Memory B cell (primary cell): ENCODE data around the gene SCRN1.

Experiments
- ATAC-seq: fragments of 150-1000 bp; cut with Tn5 transposase; 2 replicates; pipeline ENCODE4 v1.10.0; 2021; ENCODE audit warnings: low read depth, mild to moderate bottlenecking, moderate library complexity
- DNase-seq, 2 donors: peaks; one replicate each; pipeline ENCODE4 v3.0.0; 2022; ENCODE audit warnings: low spot score in 2 of 2
- H3K27ac Mint-ChIP-seq: one replicate; pipeline ENCODE4 v1.8.0; 2022; ENCODE audit warnings: mild to moderate bottlenecking, moderate library complexity, mixed read lengths
- H3K27me3 Mint-ChIP-seq: one replicate; pipeline ENCODE4 v1.8.0; 2022; ENCODE audit warnings: mixed read lengths
- H3K36me3 Mint-ChIP-seq: one replicate; pipeline ENCODE4 v1.8.0; 2022; ENCODE audit warnings: mild to moderate bottlenecking, mixed read lengths
- H3K4me1 Mint-ChIP-seq: one replicate; pipeline ENCODE4 v1.8.0; 2022; ENCODE audit warnings: mixed read lengths
- H3K4me3 Mint-ChIP-seq: one replicate; pipeline ENCODE4 v1.8.0; 2022; ENCODE audit warnings: mild to moderate bottlenecking, moderate library complexity, mixed read lengths
- H3K9me3 Mint-ChIP-seq: one replicate; pipeline ENCODE4 v1.8.0; 2022; ENCODE audit warnings: mixed read lengths

The SCRN1 gene

DNA sequence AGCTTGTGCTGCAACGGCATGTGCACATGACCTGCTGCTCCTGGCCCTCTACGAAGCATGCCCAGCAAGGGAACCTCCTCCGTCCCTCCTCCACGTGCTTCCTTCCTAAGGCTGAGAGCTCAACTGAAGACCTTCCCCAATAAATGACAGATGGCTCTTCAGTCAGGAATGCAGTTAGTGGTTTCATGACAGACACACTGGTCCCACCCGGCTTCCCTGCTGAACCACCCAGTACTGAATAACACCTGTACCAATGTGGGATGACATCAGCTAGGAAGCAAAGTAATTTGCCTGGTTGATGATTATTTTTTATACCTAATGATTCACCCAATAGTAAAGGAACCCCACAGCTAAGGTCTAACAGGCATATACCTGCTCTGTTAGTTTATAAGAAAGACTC is 69.1 kb downstream of the SCRN1 start:
- Mint-ChIP-seq H3K4me1 (peaks cover 2% of the 10 kb centered on the region), H3K27ac (no peak overlapping the region)

DNA sequence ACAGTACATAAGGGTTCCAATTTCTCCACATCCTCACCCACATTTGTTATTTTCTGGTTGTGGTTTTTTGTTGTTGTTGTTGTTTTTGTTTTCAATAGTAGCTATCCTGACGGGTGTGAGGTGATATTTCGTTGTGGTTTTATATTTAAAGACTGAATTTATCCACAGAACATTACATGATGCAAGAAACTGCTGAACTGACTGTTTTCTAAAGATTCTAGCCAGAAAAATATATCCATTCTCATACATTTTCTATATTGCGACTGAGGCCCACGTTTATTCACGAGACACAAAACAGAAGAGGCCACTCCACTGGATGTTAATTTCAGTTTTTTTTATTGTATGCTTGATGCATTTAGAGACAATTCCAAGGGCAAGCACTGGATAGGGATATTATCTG is 69.8 kb downstream of the SCRN1 start:
- Mint-ChIP-seq H3K27ac (no peak overlapping the region), H3K9me3 (no peaks in the 10 kb centered on the region), H3K36me3 (peaks cover 40% of the 10 kb centered on the region), H3K4me3 (no peak overlapping the region), H3K27me3 (no peaks in the 10 kb centered on the region), H3K4me1 (peaks cover 2% of the 10 kb centered on the region)
- DNase-seq, result no peak
- ATAC-seq, result no peak

More for the DNA sequence above, 69.1 kb downstream of the SCRN1 start:
- no peak for ATAC-seq
- no peak for DNase-seq
- Mint-ChIP-seq H3K36me3 (peaks cover 45% of the 10 kb centered on the region), H3K27me3 (no peaks in the 10 kb centered on the region), H3K9me3 (no peaks in the 10 kb centered on the region), H3K4me3 (no peak overlapping the region)

DNA sequence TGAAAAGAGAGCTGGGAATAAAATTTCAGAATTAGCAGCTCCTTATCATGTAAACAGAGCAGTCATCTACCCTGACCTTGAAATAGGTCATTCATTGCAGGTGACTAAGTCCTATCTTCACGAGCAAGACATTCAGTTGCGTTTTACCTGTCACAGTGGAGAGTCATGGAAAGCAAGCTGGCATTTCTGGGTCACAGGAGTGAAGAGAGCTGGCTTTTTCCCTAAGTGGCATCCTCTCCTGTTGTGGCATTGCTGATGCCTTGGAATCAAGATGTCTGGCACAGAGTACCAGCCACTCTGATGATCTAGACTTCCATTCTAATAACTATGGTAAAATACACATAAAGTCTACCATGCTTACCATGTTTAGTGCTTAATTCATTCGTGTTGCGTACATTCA is 70.8 kb downstream of the SCRN1 start:
- H3K27me3 Mint-ChIP-seq, result no peaks in the 10 kb centered on the region

DNA sequence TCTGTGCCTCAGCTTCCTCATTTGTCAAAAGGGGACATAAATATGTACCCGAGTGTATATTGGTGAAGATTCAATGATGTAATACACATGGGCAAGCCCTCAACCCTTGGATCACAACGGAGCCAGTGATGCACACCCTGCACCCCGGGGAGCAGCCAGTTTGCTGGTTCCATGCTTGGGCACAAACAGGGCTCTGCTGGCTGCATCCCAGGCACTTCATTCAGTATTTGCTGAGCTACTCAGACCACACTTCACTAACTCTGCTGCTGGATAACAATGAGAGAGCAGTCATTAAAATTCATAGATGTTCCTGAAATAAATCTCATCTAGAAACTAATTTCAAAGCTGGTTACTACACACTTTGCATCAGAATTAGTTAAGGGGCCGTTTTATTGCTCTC is 72.0 kb downstream of the SCRN1 start:
- Mint-ChIP-seq H3K4me3 (no peak overlapping the region), H3K4me1 (peaks cover 2% of the 10 kb centered on the region), H3K27ac (no peak overlapping the region), H3K9me3 (no peaks in the 10 kb centered on the region), H3K36me3 (peaks cover 24% of the 10 kb centered on the region), H3K27me3 (no peaks in the 10 kb centered on the region)
- no peak for ATAC-seq
- DNase-seq, result no peak

More for the DNA sequence above, 70.8 kb downstream of the SCRN1 start:
- ATAC-seq (no peak), DNase-seq (no peak)
- Mint-ChIP-seq H3K4me1 (peaks cover 2% of the 10 kb centered on the region), H3K4me3 (no peak overlapping the region), H3K36me3 (peaks cover 32% of the 10 kb centered on the region), H3K27ac (no peak overlapping the region), H3K9me3 (no peaks in the 10 kb centered on the region)

DNA sequence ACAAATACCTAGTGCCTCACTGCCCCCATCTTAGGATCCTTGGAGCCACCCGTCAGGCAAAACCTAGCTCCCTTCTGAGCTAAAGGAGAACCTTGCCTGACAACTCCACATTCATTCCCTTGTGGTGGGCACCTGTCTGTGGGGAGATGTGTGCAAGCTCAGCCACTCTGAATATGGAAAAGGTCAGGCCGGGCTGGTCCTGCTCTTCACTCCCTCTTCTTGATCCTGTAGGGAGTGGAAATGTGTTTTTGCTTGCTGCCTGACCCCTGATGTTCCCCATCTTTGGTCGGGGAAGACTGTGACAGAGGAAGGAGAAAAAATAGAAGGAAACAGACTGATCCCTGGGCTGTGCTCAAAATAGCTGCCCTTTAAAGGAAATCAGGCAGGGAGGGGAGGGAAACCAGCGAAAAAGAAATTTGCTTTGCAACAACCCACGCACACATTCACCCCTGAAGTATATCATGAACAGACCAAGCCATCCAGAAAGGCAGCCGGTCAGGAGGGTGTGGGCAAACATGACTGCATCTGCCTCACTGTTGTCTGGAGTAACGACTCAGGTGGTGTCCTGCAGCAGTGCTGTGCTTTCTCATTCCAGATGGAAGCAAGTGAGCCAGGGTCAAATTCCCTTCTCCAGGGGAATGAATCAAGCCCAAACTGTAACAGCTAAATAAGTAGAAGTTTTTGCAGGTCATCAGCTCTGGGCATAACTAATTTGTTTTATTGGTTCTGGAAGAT is 74.0 kb downstream of the SCRN1 start:
- DNase-seq (no peak), ATAC-seq (no peak)
- peaks cover 17% of the 10 kb centered on the region for H3K36me3 Mint-ChIP-seq
- no peaks in the 10 kb centered on the region for H3K27me3 Mint-ChIP-seq
- H3K4me1 Mint-ChIP-seq, result no peaks in the 10 kb centered on the region
- H3K27ac Mint-ChIP-seq, result no peak overlapping the region
- no peaks in the 10 kb centered on the region for H3K9me3 Mint-ChIP-seq
- H3K4me3 Mint-ChIP-seq, result no peak overlapping the region

DNA sequence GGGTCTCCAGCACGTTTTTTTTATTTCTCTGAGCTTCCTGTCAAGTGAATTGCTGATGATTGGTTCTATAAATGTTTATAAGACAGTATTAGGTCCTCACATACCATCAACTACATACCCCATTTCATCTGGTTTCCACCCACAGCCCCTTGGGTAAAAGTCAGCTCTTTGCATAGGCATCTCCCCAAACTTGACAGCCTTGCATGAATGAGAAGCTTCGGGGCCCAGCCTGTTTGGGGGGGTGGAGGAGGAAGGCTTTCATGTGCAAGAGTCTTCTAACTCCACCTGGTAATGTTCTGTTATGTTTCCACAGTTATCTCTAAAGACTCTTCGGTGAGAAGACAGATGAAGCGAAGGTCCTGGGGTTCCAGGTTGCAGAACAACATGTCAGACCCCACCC is 75.4 kb downstream of the SCRN1 start:
- Mint-ChIP-seq H3K27me3 (no peaks in the 10 kb centered on the region), H3K4me1 (no peaks in the 10 kb centered on the region), H3K9me3 (no peaks in the 10 kb centered on the region), H3K27ac (no peak overlapping the region), H3K4me3 (no peak overlapping the region), H3K36me3 (peaks cover 6% of the 10 kb centered on the region)
- ATAC-seq, result no peak
- DNase-seq, result no peak

DNA sequence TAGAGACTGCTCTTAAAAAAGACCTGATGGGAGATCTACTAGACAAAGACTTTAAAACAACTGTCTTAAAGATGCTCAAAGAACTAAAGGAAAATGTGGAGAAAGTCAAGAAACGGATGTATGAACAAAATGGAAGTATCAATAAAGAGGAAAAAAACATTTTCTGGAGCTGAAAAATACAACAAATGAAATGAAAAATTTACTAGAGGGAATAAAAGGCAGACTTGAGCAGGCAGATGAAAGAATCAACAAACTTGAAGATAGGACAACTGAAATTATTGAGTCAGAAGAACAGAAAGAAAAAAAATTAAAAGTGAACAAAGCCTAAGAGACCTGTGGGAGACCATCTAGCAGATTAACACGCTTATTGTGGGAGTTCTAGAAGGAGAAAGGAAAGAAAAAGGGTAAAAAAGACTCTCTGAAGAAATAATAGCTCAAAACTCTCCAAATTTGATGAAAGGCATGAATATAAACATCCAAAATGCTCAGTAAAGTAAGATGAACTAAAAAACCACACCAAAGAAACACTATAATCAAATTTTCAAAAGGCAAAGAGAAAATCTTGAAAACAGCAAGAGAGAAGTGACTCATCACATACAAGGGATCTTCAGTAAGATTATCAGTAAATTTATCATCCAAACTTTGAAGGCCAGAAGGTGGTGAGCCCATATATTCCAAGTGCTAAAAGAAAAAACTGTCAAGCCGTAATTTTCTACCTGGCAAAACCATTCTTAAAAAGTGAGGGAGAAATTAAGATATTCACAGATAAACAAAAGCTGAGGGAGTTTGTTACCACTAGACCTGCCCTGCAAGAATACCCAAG is 83.2 kb downstream of the SCRN1 start:
- Mint-ChIP-seq H3K9me3 (peaks cover 21% of the 10 kb centered on the region), H3K4me1 (no peaks in the 10 kb centered on the region), H3K27me3 (no peaks in the 10 kb centered on the region), H3K27ac (no peak overlapping the region), H3K4me3 (no peak overlapping the region), H3K36me3 (peaks cover 26% of the 10 kb centered on the region)
- DNase-seq, result no peak
- ATAC-seq, result no peak

DNA sequence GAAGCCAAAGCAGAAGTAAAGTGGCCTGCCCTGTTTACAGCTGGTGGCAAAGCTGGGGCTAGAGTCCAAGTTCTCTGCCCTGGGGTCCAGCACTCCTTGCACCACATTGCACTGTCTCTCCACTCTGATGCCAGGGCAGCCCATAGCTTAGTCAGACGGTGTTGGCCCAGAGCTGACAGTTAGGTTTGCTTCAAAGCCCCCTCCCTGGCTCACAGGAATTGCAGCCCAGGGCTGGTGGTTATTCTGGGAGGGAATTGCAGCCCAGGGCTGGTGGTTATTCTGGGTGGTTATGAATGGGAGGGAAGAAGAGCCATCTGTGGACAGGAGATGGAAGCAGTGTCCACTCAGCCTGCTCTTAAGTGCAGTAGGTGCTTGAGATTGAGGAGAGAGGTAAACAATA is 88.9 kb downstream of the SCRN1 start:
- H3K9me3 Mint-ChIP-seq, result peaks cover 14% of the 10 kb centered on the region
- H3K27me3 Mint-ChIP-seq, result peaks cover 11% of the 10 kb centered on the region
- no peak for ATAC-seq

DNA sequence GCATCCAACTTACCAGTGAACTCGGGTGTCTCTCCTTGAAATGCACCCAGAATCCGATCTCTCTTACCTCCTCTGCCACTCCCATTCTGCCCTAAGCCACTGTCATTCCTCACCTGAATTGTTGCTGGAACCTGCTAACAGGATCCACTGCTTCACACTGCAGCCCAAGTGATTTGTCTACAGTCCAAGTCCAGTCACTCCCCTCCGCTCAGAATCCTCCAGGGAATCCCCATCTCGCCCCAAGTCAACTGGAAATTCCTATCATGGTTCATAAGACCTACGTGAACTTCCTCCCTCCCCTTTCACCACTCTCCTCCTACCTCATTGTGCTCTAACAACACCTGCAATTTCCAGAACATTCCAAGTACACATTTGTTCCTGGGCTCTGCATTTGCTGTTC is 91.3 kb downstream of the SCRN1 start:
- H3K27me3 Mint-ChIP-seq, result peaks cover 11% of the 10 kb centered on the region
- DNase-seq (no peak), ATAC-seq (no peak)
- H3K27ac Mint-ChIP-seq, result no peak overlapping the region
- H3K9me3 Mint-ChIP-seq, result peaks cover 9% of the 10 kb centered on the region
- H3K36me3 Mint-ChIP-seq, result peaks cover 4% of the 10 kb centered on the region
- H3K4me1 Mint-ChIP-seq, result peaks cover 2% of the 10 kb centered on the region
- no peak overlapping the region for H3K4me3 Mint-ChIP-seq

More for the DNA sequence above, 88.9 kb downstream of the SCRN1 start:
- DNase-seq, result no peak
- Mint-ChIP-seq H3K36me3 (peaks cover 13% of the 10 kb centered on the region), H3K4me3 (no peak overlapping the region), H3K4me1 (peaks cover 2% of the 10 kb centered on the region), H3K27ac (no peak overlapping the region)

DNA sequence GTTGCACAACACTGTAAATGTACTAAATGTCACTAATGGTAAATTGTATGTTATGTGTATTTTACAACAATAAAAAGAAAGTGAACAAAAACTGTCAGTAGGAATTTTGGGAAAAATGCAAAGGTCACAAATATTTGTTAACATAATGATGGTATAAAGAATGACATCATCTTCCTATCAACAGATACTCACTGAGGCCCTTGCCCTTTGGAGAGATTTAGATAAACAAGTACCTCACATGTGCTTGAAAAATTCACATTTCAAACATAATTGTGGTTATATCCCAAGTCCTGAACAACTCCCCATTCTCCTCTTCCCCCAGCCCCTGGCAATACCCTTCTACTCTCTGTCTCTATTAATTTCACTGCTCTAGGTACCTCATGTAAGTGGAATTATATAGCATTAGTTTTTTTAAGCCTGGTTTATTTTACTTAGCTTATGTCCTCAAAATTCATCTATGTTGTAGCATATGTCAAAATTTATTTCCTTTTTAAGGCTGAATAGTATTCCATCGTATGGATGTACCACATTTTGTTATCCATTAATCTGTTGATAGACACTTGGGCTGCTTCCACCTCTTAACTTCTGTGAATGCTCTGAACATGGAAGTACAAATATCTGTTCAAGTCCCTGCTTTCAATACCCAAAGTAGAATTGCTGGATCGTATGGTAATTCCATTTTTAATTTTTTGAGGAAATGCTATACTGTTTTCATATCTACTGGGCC is 92.8 kb downstream of the SCRN1 start:
- no peak for DNase-seq
- Mint-ChIP-seq H3K4me1 (peaks cover 2% of the 10 kb centered on the region), H3K4me3 (no peak overlapping the region), H3K9me3 (peaks cover 9% of the 10 kb centered on the region), H3K27me3 (peaks cover 11% of the 10 kb centered on the region), H3K27ac (no peak overlapping the region), H3K36me3 (peaks cover 3% of the 10 kb centered on the region)
- ATAC-seq, result no peak

DNA sequence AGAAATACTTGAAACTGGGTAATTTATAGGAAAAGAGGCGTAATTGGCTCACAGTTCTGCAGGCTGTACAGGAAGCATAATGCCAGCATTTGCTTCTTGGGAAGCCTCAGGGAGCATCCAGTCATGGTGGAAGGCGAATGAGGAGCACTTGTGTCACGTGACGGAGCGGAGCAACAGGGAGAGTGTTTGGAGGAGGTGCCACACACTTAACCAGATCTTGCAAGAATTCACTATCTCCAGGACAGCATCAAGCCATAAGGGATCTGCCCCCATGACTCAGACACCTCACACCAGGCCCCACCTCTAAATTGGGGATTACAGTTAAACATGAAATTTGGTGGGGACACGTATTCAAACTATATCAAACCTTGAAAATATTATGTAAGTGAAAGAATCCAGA is 94.0 kb downstream of the SCRN1 start:
- ATAC-seq (no peak), DNase-seq (no peak)
- Mint-ChIP-seq H3K9me3 (peaks cover 9% of the 10 kb centered on the region), H3K27me3 (peaks cover 14% of the 10 kb centered on the region), H3K4me1 (peaks cover 2% of the 10 kb centered on the region), H3K36me3 (peaks cover 3% of the 10 kb centered on the region), H3K4me3 (no peak overlapping the region), H3K27ac (no peak overlapping the region)

DNA sequence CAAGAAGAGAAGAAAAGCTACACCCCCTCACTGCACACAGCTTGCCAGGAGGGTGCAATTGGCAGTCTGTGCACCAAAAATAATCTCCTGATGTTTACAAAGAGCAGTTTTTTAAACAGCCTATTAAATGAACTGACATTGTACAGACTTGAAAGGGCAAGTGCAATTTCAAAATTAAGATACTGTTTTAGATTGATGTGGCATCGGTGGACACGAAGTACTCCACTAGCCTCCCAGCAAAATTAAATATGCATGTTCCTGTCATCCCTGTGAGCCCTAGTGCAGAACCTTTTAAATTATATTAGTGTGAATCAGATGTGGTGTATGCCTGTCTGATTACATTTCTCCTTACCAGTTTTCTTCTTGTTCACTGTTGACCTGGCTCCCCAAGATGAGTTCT is 95.3 kb downstream of the SCRN1 start:
- peaks cover 3% of the 10 kb centered on the region for H3K36me3 Mint-ChIP-seq
- H3K27ac Mint-ChIP-seq, result no peak overlapping the region
- peaks cover 9% of the 10 kb centered on the region for H3K9me3 Mint-ChIP-seq
- H3K4me1 Mint-ChIP-seq, result peaks cover 2% of the 10 kb centered on the region
- no peak for ATAC-seq
- H3K27me3 Mint-ChIP-seq, result peaks cover 14% of the 10 kb centered on the region
- H3K4me3 Mint-ChIP-seq, result no peak overlapping the region
- DNase-seq, result no peak

DNA sequence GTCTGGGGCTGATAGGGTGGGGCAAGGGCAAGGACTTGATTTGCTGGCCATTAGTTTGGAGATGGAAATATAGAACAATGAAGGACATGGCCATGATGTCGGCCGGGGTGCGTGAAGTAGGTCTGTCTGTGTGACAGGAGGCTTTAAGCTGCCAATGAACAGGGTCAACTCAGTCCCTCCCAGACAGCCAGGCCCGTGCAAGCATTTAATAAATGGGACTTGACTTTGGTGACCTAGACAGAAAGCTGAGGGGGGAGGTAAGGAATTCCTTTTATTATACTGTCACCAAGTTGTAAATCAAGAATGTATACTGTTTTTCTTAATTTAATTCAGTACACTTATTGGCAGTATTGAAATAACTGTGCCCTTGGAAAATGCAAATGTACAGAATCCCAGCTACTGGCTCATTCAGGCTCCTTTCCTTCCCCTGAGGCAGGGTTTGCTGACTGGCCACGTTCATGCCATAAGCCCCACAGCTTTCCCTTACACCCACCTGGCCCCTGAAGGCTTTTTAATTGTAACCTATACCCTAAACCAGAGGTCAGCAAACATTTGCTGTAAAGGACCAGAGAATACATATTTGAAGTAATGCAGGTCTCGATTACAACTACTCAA is 96.1 kb downstream of the SCRN1 start:
- Mint-ChIP-seq H3K9me3 (peaks cover 6% of the 10 kb centered on the region), H3K27me3 (peaks cover 12% of the 10 kb centered on the region), H3K36me3 (no peaks in the 10 kb centered on the region), H3K4me1 (peaks cover 2% of the 10 kb centered on the region), H3K27ac (no peak overlapping the region), H3K4me3 (no peak overlapping the region)
- no peak for DNase-seq
- no peak for ATAC-seq

DNA sequence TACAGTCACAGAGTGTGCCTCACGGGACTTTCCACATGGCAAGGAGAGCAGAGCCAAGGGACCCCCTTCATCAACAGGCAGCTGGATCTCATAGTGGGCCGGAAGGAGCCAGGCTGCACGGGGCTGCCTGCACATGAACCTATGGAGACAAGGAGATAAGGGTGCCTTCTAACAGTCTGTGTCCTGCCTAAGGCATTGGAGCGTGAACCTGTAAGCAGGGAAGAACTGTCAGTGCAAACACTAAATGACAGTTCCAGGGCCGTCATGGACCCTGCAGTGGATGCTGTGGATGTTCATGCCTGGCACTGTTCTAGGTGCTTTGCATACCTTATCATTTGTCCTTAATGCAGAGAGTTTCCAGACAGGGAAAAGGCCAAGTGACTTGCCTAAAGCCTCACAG is 97.4 kb downstream of the SCRN1 start:
- Mint-ChIP-seq H3K4me1 (no peaks in the 10 kb centered on the region), H3K4me3 (no peak overlapping the region), H3K9me3 (no peaks in the 10 kb centered on the region), H3K36me3 (no peaks in the 10 kb centered on the region), H3K27ac (no peak overlapping the region), H3K27me3 (peaks cover 3% of the 10 kb centered on the region)
- DNase-seq (no peak), ATAC-seq (no peak)
